ENCODE measurements around the gene ARHGEF19. TPM values are rescaled to one million over a fixed set of nuclear protein-coding genes. Genes with fewer than 3 reads are reported as not detected.

The ARHGEF19 gene
- total RNA-seq, 2 donors from 2014 or later, result 2.1 to 4.7 TPM

GRCh38 chr1:16162163-16162822, 50.2 kb downstream of the ARHGEF19 start:
- ATAC-seq (peak in 1 of 2 donors; percentile 28), DNase-seq (no peak)
- intact Hi-C loops (cut with DNase I), result no loop called here

- DNase-seq (no peak), ATAC-seq (no peak)
- intact Hi-C loops (cut with DNase I), result no loop called here
Measured at GRCh38 chr1:16161717-16162116, 50.7 kb downstream of the ARHGEF19 start.

- DNase-seq (no peak), ATAC-seq (no peak)
- intact Hi-C loops (cut with DNase I), result no loop called here
Measured at GRCh38 chr1:16158993-16159831, 53.2 kb downstream of the ARHGEF19 start.

GRCh38 chr1:16158025-16158424, 54.4 kb downstream of the ARHGEF19 start:
- DNase-seq, result no peak

GRCh38 chr1:16156848-16157495, 55.5 kb downstream of the ARHGEF19 start:
- DNase-seq, result no peak
- intact Hi-C loops (cut with DNase I), result no loop called here

More at GRCh38 chr1:16158025-16158424, 54.4 kb downstream of the ARHGEF19 start:
- no peak for ATAC-seq
- intact Hi-C loops (cut with DNase I), result no loop called here

GRCh38 chr1:16155537-16156410, 56.7 kb downstream of the ARHGEF19 start, which contains the start of gene EPHA2:
TSS of gene EPHA2 (minus strand) at chr1:16156069. CDS start at chr1:16155932, 137 bp downstream.
- ATAC-seq (peak; percentile 76 to 86), DNase-seq (peak; percentile 96)
- intact Hi-C loops (cut with DNase I), result loop anchor here in 1 of 2 donors (2.0 kb wide), 1 partner anchor 73 kb away; no protein-coding TSS in a partner anchor

More at GRCh38 chr1:16156848-16157495, 55.5 kb downstream of the ARHGEF19 start:
- ATAC-seq, result peak in 1 of 2 donors; percentile 35

- intact Hi-C loops (cut with DNase I), result loop anchor here in 1 of 2 donors (2.0 kb wide), 1 partner anchor 71 kb away; no protein-coding TSS in a partner anchor
- DNase-seq (no peak), ATAC-seq (no peak)
Measured at GRCh38 chr1:16153999-16154673, 58.3 kb downstream of the ARHGEF19 start.

- intact Hi-C loops (cut with DNase I), result no loop called here
- no peak for ATAC-seq
- DNase-seq, result no peak
Measured at GRCh38 chr1:16153096-16153998, 59.1 kb downstream of the ARHGEF19 start.

GRCh38 chr1:16152481-16153087, 59.9 kb downstream of the ARHGEF19 start:
- DNase-seq (peak; percentile 67), ATAC-seq (no peak)
- intact Hi-C loops (cut with DNase I), result no loop called here

- DNase-seq, result no peak
- no peak for ATAC-seq
- intact Hi-C loops (cut with DNase I), result no loop called here
Measured at GRCh38 chr1:16151995-16152384, 60.5 kb downstream of the ARHGEF19 start.

GRCh38 chr1:16151196-16151994, 61.1 kb downstream of the ARHGEF19 start:
- DNase-seq (no peak), ATAC-seq (no peak)
- intact Hi-C loops (cut with DNase I), result no loop called here

GRCh38 chr1:16150508-16150907, 61.9 kb downstream of the ARHGEF19 start:
- ATAC-seq (no peak), DNase-seq (no peak)
- intact Hi-C loops (cut with DNase I), result no loop called here

GRCh38 chr1:16149702-16150488, 62.6 kb downstream of the ARHGEF19 start:
- DNase-seq, result no peak
- intact Hi-C loops (cut with DNase I), result no loop called here
- ATAC-seq, result no peak

GRCh38 chr1:16149146-16149545, 63.3 kb downstream of the ARHGEF19 start:
- intact Hi-C loops (cut with DNase I), result no loop called here
- DNase-seq, result no peak

More at GRCh38 chr1:16149146-16149545, 63.3 kb downstream of the ARHGEF19 start:
- ATAC-seq, result no peak

Measured in left cardiac atrium (tissue), 4 donors.